ENCODE results near the gene ACE.
A peak's percentile ranks its signal among the peaks of the same experiment; 100 is the strongest.
"Not testable (repeated sequence)": the region's sequence is repeated elsewhere in the genome, so short reads cannot be mapped to it uniquely, and the experiment has no call there.

Gene ACE

DNA sequence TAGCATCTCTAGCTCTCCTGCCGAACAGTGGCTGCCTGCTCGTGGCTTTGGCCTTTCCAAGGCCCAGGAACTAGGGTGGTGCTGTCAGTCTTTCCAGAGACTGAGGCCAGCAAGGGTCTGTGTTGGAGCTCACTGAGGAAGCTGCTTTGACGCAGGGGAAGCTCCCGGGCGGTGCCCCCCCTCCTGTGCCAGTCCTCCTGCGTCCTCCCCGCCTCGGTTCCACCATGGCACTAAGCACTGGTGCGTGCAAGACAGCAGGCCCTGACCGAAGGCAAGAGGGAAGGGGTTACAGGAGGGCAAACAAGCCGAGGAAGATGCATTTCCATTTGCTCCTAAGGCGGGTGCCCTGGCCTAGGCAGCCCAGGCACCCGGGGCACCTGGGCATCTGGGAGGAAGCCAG is 35.2 kb upstream of the ACE start:
- no peak for DNase-seq
- intact Hi-C loops (cut with DNase I): loop anchor here (5.0 to 10.0 kb wide), 2 partner anchors 36 to 83 kb away; partner anchors contain the start of genes ACE and KCNH6

DNA sequence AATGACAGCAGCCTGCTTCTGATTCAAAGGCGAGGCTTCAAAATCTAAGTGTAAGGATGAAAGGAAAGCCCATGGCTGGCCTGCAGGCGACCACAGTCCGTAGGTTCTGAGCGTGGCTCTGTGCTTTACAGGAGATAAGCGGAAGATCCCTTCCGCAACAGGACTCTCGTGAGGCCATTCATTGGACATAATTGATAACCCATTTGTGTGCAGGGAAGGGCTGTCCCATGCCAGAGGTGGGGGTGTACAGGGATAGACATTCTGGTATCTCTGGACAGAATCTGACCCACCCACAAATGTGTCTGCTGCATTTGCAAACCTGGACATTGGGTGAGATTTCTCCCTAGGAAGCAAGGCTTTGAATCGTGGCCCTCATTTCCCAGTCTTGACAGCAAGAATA is 34.8 kb upstream of the ACE start:
- DNase-seq: no peak
- intact Hi-C loops (cut with DNase I): loop anchor here (5.0 to 10.0 kb wide), 2 partner anchors 35 to 83 kb away; partner anchors contain the start of genes ACE and KCNH6

DNA sequence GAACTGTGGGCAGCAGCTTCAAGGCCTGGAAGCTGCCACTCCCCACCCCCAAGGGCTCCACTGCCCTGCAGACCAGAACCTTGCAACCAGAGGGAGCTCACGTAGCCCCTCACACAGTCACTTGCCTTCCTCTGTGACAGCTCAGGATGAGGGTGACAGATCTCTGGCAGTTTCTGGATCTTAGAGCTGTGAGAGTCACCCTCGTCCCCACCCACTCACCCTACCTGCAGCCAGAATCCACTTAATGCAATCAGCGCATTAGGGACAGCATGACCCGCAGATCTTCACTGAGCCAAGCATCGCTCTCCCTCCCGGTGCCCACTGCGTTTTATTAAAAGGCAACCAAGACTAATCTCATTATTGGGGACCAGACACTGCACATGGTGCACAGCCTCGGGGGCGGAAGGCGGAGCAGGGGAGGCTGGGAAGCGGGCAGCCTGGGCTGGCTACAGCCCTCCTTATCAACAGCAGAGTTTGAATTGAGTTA is 34.3 kb upstream of the ACE start:
- intact Hi-C loops (cut with DNase I): loop anchor here (5.0 to 10.0 kb wide), 2 partner anchors 35 to 82 kb away; partner anchors contain the start of genes ACE and KCNH6
- peak in 3 of 42 donors; percentile 44 to 63 (median 52) for DNase-seq

GRCh38 chr17:63443053-63443452 is 33.8 kb upstream of the ACE start:
- DNase-seq: no peak
- intact Hi-C loops (cut with DNase I): loop anchor here (5.0 to 10.0 kb wide), 2 partner anchors 34 to 82 kb away; partner anchors contain the start of genes ACE and KCNH6

DNA sequence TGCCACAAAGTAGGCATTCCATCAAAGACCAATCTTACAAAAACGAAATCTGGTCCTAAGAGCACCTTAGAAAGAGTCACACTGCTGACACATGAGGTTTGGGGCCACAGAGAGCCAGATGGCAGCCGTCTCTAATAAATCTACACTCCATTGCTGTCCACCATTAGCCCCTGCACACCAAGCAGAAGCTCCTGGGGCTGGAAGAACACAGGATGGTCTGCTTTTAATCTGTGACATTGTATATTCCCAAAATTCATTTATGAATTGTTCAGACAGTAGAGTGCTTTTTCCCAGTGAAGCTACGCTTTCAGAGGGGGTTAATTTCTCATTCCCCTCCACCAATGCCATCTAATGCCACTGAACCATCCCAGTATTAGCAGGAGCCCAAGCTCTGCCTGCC is 32.4 kb upstream of the ACE start:
- DNase-seq: no peak
- intact Hi-C loops (cut with DNase I): loop anchor here (5.0 to 10.0 kb wide), 2 partner anchors 33 to 80 kb away; partner anchors contain the start of genes ACE and KCNH6

DNA sequence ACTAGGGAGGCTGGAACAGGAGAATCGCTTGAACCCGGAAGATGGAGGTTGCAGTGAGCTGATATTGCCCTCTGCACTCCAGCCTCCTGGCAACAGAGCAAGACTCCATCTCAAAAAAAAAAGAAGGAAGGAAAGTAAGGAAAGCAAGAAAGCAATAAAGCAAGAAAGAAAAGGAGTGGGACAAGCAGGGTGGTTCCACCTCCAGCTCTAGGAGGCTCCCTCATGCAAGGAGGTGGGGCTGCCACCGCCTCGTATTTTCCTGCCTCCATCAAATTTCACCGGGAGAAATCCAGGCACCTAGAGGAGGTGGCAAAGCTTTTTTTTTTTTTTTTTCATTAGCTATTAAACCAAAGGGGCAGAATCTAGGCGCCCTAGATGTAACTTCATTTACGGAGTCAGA is 31.8 kb upstream of the ACE start:
- DNase-seq: peak in 10 of 42 donors; percentile 31 to 80 (median 52)
- intact Hi-C loops (cut with DNase I): loop anchor here (10.0 kb wide), 1 partner anchor 80 kb away; the partner anchor contains the start of gene KCNH6

DNA sequence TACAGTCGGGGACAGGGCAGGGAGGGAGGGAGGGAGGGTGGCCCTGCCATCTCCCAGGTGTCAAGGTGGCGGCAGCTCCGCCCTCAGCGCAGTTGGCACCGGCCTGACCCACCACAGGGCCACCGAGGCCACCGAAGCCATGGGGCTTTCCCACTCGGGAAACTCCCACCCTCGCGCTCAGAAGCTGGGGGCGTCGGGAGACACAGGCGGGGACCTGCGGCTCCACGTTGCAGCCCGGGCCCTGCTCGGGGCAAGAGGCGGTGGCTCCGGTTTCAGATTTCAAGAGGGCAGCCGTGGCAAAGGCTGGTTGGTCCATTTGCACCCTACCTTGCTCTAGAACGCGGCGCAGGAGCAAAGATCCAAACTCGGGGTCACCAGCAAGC is 31.3 kb upstream of the ACE start:
- peak in 3 of 42 donors; percentile 22 to 56 (median 44) for DNase-seq
- intact Hi-C loops (cut with DNase I): loop anchor here (10.0 kb wide), 1 partner anchor 79 kb away; the partner anchor contains the start of gene KCNH6

DNA sequence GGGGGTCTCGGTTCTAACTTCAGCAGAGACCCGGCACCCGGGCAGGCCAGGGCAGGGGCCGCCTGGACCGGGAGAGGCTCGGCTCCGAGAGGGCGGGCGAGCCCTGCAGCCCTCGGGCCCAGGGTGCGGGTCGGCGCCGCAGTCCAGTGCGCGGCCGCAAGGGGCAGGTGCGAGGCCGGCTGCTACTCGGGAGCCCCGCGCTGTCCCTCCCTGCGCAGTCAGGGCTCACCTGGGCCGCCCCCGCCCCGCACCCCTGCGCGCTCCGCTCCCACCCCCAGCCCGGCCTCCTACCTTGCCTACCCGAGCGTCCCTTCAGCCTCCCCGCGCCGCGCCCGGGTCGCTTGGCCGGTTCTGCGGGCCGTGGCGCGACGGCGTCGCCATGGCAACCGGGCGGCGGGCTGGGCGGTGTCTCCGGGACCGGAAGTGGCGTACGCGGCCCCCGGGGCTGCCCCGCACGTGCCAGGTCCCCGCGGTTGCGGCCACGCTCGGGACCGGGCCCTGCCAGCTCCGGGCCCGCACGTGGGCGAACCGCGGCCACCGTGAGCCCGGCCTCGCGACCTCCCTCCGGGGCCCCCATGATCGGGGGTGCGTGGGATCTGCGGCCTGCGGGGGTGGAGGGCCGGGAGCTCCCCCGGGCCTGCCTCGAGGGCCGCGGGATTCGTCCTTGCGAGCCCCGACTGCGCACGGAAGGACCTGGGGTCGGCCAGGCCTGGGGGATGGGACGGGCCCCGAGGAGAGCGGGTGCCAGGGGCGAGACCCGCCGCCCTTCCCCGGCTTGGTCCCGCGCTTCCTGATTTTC is 30.7 kb upstream of the ACE start, which contains the start of gene CYB561:
TSS of gene CYB561 (minus strand) at position 353 of the 799 bp plus-strand sequence. CDS start 8,759 bp downstream, outside the sequence.
- intact Hi-C loops (cut with DNase I): loop anchor here (10.0 kb wide), 1 partner anchor 79 kb away; the partner anchor contains the start of gene KCNH6
- peak in 25 of 42 donors; percentile 48 to 78 (median 59) for DNase-seq

GRCh38 chr17:63446753-63447470 is 29.9 kb upstream of the ACE start:
- peak in 15 of 42 donors; percentile 38 to 70 (median 53) for DNase-seq
- intact Hi-C loops (cut with DNase I): loop anchor here (10.0 kb wide), 1 partner anchor 78 kb away; the partner anchor contains the start of gene KCNH6

DNA sequence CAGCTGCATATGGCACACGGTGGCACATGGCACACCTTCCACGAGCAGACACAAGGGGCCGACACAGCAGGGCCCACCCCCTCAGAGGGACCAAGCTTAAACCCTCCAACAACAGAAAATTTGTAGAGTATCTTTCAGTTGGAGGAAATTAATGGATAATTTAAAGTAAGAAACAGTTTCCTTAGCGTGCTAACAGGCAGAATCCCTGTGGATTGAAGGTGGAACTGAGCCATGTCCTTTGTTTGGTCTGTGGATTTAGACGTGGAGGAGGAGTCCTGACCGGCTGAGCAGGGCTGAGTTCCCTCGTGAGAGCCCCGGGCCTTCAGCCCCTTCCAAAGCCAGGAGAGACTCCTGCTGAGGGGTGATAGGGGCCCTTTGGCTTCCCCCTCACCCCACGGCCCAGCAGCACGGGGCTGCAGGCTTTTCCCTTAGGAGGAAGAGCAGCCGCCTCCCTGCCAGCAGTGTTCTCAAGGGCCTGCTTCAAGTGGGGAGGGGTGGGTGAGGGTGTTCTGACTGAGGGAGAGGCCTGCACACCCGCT is 29.3 kb upstream of the ACE start:
- intact Hi-C loops (cut with DNase I): loop anchor here (10.0 kb wide), 1 partner anchor 77 kb away; the partner anchor contains the start of gene KCNH6

DNA sequence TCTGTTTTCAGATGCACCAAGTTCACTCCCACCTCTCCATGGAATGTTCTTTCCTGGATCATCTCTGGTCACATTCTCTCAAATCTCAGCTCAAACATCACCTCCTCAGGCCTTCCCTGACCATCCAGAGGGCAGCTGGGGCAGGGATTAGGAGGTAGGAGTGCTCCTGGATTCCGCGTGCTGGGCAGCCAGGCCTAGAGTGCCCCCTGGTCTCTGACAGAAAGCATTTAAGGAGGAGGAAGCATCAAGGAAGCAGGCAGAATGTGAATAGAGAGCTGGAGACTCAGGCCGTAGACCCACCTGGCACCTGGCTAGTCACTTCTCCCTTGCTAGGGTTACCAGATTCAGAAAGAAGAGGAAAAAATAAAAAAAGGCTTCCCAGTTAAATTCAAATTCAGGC is 28.2 kb upstream of the ACE start:
- no peak for DNase-seq
- intact Hi-C loops (cut with DNase I): loop anchor here (10.0 kb wide), 1 partner anchor 76 kb away; the partner anchor contains the start of gene KCNH6

More for the DNA sequence above, 29.3 kb upstream of the ACE start:
- DNase-seq: no peak

DNA sequence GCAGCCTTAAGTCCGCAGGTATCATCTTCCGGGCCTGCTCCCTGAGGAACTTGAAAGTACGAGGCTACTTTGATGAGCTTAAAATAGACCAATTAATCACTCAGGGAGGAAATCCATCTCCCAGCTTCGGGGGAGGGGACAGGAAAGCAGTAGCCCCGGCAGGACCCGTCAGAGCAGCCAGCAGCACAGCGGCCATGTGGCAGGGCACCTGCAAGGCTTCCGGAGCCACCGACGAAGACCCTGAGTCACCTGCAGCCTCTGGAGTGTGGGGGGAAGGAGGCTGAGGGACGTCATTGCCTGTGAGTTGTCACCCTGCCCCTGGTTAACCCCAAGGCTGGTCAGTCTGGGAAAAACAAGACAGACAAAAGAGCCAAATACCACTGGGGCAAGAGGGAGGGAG is 26.3 kb upstream of the ACE start:
- intact Hi-C loops (cut with DNase I): no loop called here
- DNase-seq: no peak

GRCh38 chr17:63451150-63451549 is 25.7 kb upstream of the ACE start:
- intact Hi-C loops (cut with DNase I): no loop called here

GRCh38 chr17:63452046-63452961 is 24.6 kb upstream of the ACE start:
- intact Hi-C loops (cut with DNase I): no loop called here
- no peak for DNase-seq

More at GRCh38 chr17:63451150-63451549, 25.7 kb upstream of the ACE start:
- DNase-seq: no peak

DNA sequence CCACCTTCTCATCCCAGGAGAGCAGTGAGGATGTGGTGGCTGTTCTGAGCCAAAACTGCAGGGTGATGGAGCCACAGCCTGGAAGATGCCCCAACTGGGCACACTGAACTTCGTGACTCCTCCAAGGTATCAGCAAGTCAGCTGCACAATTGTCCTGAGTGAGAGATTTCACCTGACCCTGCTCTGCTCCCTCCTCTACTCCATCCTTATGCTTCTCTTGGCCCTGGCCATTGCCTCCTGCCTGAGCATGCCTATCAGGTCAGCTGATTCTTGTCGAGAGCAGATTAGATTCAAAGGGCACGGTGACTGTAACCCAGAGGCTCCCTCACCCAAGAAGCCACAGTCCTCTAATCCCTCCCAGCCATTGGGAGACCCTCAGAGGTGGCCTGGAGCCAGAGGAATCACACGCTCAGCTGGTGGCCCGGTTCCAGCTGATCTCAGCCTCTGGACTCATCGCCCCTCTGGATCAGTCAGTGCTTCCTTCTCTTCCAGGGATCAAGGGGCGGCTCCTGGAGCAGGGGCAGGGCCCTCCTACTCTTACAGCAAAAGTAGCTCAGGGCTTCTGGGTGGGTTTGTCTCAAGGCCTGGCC is 23.8 kb upstream of the ACE start:
- no peak for DNase-seq
- intact Hi-C loops (cut with DNase I): no loop called here

DNA sequence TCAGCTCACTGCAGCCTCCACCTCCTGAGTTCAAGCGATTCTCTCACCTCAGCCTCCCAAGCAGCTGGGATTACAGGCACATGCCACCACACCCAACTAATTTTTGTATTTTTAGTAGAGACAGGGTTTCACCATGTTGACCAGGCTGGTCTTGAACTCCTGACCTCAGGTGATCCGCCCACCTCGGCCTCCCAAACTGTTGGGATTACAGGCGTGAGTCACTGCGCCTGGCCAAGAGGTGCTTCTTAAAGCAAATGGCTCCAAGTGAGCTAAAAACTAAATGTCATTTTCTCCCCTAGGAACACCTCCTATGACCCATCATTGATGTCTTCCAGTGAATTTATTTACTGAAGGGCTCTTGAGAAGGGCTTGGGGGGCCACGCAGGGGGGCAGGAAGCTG is 22.5 kb upstream of the ACE start:
- intact Hi-C loops (cut with DNase I); DNase-seq: not testable (repeated sequence)

- intact Hi-C loops (cut with DNase I): no loop called here
- DNase-seq: no peak
These were observed 21.9 kb upstream of the ACE start for GRCh38 chr17:63454915-63455314.
